ENCODE results near the gene SYNPR. TPM values are rescaled to one million over a fixed set of nuclear protein-coding genes. Genes with fewer than 3 reads are reported as not detected.

Gene SYNPR
- total RNA-seq, 1 donor from 2014 or later: 0.27 TPM

DNA sequence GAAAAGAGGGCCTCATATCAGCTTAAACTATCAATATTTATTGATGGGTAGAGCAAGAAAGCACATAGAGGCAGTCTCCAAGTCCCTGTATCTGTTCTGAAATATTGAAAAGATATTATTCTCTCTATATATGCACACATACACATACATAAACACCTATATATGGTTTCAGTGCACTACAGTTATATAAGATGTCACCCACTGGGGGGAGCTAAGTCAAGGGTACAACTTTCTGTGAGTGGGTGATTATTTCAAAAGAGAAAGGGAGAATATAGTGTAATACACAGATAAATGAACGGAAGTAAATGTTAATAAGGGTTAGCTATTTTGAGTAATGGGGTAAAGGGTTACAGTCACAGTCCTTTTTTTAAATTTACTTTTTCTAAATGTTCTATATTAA lies 383.1 kb downstream of the SYNPR start:
- no peak overlapping the region for H3K4me2 ChIP-seq (ENCODE audit: low read length)
- H3K9me3 ChIP-seq (ENCODE audit: insufficient read depth, low read depth, low read length): no peaks in the 10 kb centered on the region
- H4K20me1 ChIP-seq (ENCODE audit: insufficient read depth, low read length): no peaks in the 10 kb centered on the region
- no peaks in the 10 kb centered on the region for H3K36me3 ChIP-seq (ENCODE audit: insufficient read depth, low read length)
- H3K27ac ChIP-seq (ENCODE audit: low read depth, low read length): no peak overlapping the region
- H3K4me1 ChIP-seq (ENCODE audit: insufficient read depth, low read length): peaks cover 12% of the 10 kb centered on the region
- no peak overlapping the region for H3K4me3 Mint-ChIP-seq (ENCODE audit: unreplicated experiment)
- no peaks in the 10 kb centered on the region for H3K9me3 Mint-ChIP-seq (ENCODE audit: unreplicated experiment)
- no peak overlapping the region for H3K27ac Mint-ChIP-seq (ENCODE audit: unreplicated experiment)
- H3K4me3 ChIP-seq (ENCODE audit: insufficient read depth, low read depth, low read length): no peak overlapping the region
- TF ChIP-seq, protein P1, sequence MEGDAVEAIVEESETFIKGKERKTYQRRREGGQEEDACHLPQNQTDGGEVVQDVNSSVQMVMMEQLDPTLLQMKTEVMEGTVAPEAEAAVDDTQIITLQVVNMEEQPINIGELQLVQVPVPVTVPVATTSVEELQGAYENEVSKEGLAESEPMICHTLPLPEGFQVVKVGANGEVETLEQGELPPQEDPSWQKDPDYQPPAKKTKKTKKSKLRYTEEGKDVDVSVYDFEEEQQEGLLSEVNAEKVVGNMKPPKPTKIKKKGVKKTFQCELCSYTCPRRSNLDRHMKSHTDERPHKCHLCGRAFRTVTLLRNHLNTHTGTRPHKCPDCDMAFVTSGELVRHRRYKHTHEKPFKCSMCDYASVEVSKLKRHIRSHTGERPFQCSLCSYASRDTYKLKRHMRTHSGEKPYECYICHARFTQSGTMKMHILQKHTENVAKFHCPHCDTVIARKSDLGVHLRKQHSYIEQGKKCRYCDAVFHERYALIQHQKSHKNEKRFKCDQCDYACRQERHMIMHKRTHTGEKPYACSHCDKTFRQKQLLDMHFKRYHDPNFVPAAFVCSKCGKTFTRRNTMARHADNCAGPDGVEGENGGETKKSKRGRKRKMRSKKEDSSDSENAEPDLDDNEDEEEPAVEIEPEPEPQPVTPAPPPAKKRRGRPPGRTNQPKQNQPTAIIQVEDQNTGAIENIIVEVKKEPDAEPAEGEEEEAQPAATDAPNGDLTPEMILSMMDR (IDR thresholded peaks at IDR 0.05; ENCODE audit: insufficient read depth, low read depth, low read length): peak; percentile 23
- no peak for TF ChIP-seq EZH2 (IDR thresholded peaks at IDR 0.05; ENCODE audit: insufficient read depth, low read length)
- H3K4me1 Mint-ChIP-seq (ENCODE audit: low read depth, unreplicated experiment): peaks cover 3% of the 10 kb centered on the region
- peaks cover 6% of the 10 kb centered on the region for H3K27me3 Mint-ChIP-seq (ENCODE audit: low read depth, unreplicated experiment)
- H3K9ac ChIP-seq (ENCODE audit: low read length): no peak overlapping the region
- H3K79me2 ChIP-seq (ENCODE audit: insufficient read depth, low read length): no peaks in the 10 kb centered on the region
- no peaks in the 10 kb centered on the region for H3K27me3 ChIP-seq (ENCODE audit: insufficient read depth, low read length)
- DNase-seq (ENCODE audit: low read depth) (no peak), FAIRE-seq (no peak)
- H3K36me3 Mint-ChIP-seq (ENCODE audit: low read depth, unreplicated experiment): no peaks in the 10 kb centered on the region
- no peak overlapping the region for H2AFZ ChIP-seq (ENCODE audit: low read depth, low read length)

DNA sequence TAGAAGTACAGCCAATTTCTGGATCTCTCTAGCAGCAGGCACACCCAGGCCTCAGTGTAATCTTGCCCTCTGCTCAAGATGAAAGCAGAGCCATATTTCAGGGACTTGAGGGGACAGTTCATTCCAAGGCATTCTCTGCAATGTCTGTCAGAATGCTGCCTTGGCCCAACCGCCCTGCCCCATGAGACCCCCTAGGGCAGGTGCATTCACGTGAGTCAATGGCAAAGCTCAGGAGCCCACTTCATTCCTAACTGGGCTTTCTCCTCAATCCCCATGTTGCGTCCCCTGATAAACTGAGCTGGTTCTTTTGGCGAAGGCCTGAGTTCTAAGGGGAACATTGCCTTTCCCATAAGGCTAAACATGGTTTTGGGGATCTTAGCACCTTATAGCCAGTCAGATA lies 383.9 kb downstream of the SYNPR start:
- peaks cover 8% of the 10 kb centered on the region for H3K27me3 Mint-ChIP-seq (ENCODE audit: low read depth, unreplicated experiment)
- H3K79me2 ChIP-seq (ENCODE audit: insufficient read depth, low read length): no peaks in the 10 kb centered on the region
- no peak overlapping the region for H2AFZ ChIP-seq (ENCODE audit: low read depth, low read length)
- no peak overlapping the region for H3K9ac ChIP-seq (ENCODE audit: low read length)
- peaks cover 3% of the 10 kb centered on the region for H3K4me1 Mint-ChIP-seq (ENCODE audit: low read depth, unreplicated experiment)
- H3K9me3 ChIP-seq (ENCODE audit: insufficient read depth, low read depth, low read length): no peaks in the 10 kb centered on the region
- H3K36me3 Mint-ChIP-seq (ENCODE audit: low read depth, unreplicated experiment): no peaks in the 10 kb centered on the region
- no peak overlapping the region for H3K27ac ChIP-seq (ENCODE audit: low read depth, low read length)
- H3K4me3 Mint-ChIP-seq (ENCODE audit: unreplicated experiment): no peak overlapping the region
- DNase-seq (ENCODE audit: low read depth): no peak
- no peaks in the 10 kb centered on the region for H3K36me3 ChIP-seq (ENCODE audit: insufficient read depth, low read length)
- no peak overlapping the region for H3K4me3 ChIP-seq (ENCODE audit: insufficient read depth, low read depth, low read length)
- H3K4me2 ChIP-seq (ENCODE audit: low read length): no peak overlapping the region
- H3K4me1 ChIP-seq (ENCODE audit: insufficient read depth, low read length): peaks cover 5% of the 10 kb centered on the region
- no peaks in the 10 kb centered on the region for H4K20me1 ChIP-seq (ENCODE audit: insufficient read depth, low read length)
- no peak overlapping the region for H3K27ac Mint-ChIP-seq (ENCODE audit: unreplicated experiment)
- no peaks in the 10 kb centered on the region for H3K27me3 ChIP-seq (ENCODE audit: insufficient read depth, low read length)
- H3K9me3 Mint-ChIP-seq (ENCODE audit: unreplicated experiment): no peaks in the 10 kb centered on the region
- no peak for FAIRE-seq
- no peak for TF ChIP-seq EZH2 (IDR thresholded peaks at IDR 0.05; ENCODE audit: insufficient read depth, low read length)
- TF ChIP-seq, protein P1 (IDR thresholded peaks at IDR 0.05; ENCODE audit: insufficient read depth, low read depth, low read length): no peak

DNA sequence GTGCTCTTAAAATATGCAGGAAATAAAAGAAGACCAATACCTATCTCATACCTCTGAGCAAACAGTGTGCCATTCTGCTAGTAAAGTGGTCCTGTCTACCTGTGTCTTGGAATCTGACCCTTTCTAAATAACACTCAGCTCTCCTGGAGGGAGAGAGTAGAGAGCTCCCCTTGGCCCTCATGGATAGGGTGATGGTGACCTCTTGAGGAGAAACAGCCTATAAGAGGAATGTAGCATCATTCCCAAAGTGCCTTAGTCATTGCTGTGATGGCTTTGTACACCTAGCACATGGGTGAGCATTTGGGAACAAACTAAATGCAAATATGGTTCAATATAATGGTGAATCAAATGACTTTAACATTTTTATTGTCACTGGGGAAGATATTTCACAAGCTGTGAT lies 384.4 kb downstream of the SYNPR start:
- no peaks in the 10 kb centered on the region for H4K20me1 ChIP-seq (ENCODE audit: insufficient read depth, low read length)
- H3K27me3 Mint-ChIP-seq (ENCODE audit: low read depth, unreplicated experiment): peaks cover 8% of the 10 kb centered on the region
- H3K27me3 ChIP-seq (ENCODE audit: insufficient read depth, low read length): no peaks in the 10 kb centered on the region
- no peak for TF ChIP-seq EZH2 (IDR thresholded peaks at IDR 0.05; ENCODE audit: insufficient read depth, low read length)
- TF ChIP-seq, protein P1 (IDR thresholded peaks at IDR 0.05; ENCODE audit: insufficient read depth, low read depth, low read length): no peak
- H2AFZ ChIP-seq (ENCODE audit: low read depth, low read length): no peak overlapping the region
- no peak overlapping the region for H3K27ac ChIP-seq (ENCODE audit: low read depth, low read length)
- H3K27ac Mint-ChIP-seq (ENCODE audit: unreplicated experiment): no peak overlapping the region
- peaks cover under 1% of the 10 kb centered on the region for H3K4me1 ChIP-seq (ENCODE audit: insufficient read depth, low read length)
- no peaks in the 10 kb centered on the region for H3K36me3 ChIP-seq (ENCODE audit: insufficient read depth, low read length)
- no peak overlapping the region for H3K4me3 Mint-ChIP-seq (ENCODE audit: unreplicated experiment)
- DNase-seq (ENCODE audit: low read depth) (no peak), FAIRE-seq (no peak)
- no peak overlapping the region for H3K4me2 ChIP-seq (ENCODE audit: low read length)
- H3K9me3 ChIP-seq (ENCODE audit: insufficient read depth, low read depth, low read length): no peaks in the 10 kb centered on the region
- no peak overlapping the region for H3K4me3 ChIP-seq (ENCODE audit: insufficient read depth, low read depth, low read length)
- H3K4me1 Mint-ChIP-seq (ENCODE audit: low read depth, unreplicated experiment): peaks cover 3% of the 10 kb centered on the region
- H3K36me3 Mint-ChIP-seq (ENCODE audit: low read depth, unreplicated experiment): no peaks in the 10 kb centered on the region
- H3K79me2 ChIP-seq (ENCODE audit: insufficient read depth, low read length): no peaks in the 10 kb centered on the region
- H3K9me3 Mint-ChIP-seq (ENCODE audit: unreplicated experiment): no peaks in the 10 kb centered on the region
- no peak overlapping the region for H3K9ac ChIP-seq (ENCODE audit: low read length)
